OCI-M2 (cell line): ENCODE measurements around the gene RNFT2.
"Not testable (repeated sequence)": the region's sequence is repeated elsewhere in the genome, so short reads cannot be mapped to it uniquely, and the experiment has no call there.

ENCODE experiments used
- DNase-seq: peaks from one replicate; lab custom pipeline; 2025; ENCODE audit not compliant: unreplicated experiment; lab: John Stamatoyannopoulos, UW

RNFT2 gene

GRCh38 chr12:116744766-116745165 is 6.7 kb downstream of the RNFT2 start:
- no peak for DNase-seq

- no peak for DNase-seq
These were observed 7.4 kb downstream of the RNFT2 start for GRCh38 chr12:116745554-116745953.

DNA sequence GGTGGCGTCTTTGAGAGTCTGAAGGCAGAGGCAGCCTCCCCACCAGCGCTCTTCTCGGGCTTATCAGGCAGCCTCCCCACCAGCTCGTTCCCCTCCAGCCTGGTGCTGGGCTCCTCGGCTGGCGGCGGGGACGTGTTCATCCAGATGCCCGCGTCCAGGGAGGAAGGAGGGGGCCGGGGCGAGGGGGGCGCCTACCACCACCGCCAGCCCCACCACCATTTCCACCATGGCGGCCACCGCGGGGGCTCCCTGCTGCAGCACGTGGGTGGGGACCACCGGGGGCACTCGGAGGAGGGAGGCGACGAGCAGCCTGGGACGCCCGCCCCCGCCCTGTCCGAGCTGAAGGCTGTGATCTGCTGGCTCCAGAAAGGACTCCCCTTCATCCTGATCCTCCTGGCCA is 11.8 kb downstream of the RNFT2 start:
- DNase-seq = no peak

DNA sequence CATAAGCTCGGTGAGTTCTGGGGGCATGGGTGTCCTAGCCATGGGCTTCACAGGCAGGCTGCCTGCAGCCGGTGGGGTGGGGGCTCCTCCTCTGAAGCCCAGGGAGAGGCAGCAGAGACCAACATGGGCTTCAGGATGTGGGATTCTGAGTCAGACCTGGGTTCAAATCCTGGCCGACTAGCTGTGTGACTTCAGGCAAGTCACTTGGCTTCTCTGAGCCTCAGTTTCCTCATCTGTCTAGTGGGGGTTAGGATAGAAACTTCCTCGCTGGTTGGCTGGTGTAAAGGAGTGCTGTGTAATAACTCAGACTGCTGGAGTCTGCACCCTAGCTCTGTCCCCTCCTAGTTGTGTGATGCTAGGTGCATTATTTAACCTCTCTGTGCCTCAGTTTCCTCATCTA is 12.2 kb downstream of the RNFT2 start:
- DNase-seq = no peak

GRCh38 chr12:116754097-116754496 is 16.0 kb downstream of the RNFT2 start:
- DNase-seq = not testable (repeated sequence)

DNA sequence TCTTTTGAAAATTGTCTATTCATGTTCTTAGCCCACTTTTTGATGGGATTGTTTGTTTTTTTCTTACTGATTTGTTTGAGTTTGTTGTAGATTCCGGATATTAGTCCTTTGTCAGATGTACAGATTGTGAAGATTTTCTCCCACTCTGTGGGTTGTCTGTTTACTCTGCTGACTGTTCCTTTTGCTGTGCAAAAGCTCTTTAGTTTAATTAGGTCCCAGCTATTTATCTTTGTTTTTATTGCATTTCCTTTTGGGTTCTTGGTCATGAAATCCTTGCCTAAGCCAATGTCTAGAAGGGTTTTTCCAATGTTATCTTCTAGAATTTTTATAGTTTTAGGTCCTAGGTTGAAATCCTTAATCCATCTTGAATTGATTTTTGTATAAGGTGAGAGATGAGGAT is 16.7 kb downstream of the RNFT2 start:
- DNase-seq = not testable (repeated sequence)

DNA sequence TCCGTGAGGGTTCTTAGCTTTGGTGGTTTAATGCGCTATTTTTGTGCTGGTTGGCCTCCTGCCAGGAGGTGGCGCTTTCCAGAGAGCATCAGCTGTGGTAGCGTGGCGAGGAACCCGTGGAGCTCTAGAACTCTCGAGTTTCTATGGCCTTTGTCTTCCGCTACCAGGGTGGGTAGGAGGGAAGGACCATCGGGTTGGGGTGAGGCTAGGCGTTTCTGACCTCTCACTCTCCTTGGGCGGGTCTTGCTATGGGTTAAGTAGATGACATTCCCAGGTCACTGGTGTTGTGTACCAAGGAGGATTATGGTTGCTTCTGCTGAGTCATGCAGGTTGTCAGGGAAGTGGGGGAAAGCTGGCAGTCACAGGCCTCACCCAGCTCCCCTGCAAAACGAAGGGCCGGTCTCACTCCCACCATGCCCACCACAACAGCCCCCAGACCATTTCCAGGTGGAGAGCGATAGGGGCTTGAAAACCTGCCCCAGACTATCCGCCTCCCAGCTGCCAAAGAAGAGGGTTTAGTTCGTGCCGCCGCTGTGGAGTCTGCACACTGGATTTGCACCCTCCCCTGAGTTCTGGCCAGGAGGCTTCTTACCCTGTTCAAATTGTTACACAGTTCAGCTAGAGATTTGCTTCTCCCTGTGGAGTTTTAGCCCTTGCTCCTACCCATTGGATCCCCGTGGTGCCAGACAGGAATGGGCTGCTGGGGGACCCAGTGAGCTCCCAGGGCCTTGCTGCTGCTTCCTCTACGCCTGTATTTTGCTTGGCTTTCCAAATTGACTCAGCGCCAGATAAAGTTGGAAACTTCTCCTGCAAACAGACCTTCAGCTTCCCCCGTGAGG is 21.9 kb downstream of the RNFT2 start:
- DNase-seq = no peak

DNA sequence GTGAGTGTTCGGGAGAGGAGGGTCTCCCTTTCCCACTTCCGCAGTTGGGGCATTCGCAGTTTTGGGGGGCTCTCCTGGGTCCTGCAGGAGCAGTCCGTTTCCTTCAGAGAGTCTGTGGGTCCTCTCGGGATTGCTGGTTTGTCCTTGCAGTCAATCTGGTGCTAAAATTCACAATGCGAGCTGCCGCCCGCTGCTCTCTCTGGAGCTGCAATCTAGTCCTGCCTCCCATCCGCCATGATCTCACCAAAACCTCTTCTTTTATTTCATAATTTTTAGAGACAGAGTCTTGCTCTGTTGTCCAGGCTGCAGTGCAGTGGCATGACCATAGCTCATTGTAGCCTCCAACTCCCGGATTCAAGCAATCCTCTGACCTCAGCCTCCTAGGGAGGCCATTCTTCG is 22.5 kb downstream of the RNFT2 start:
- DNase-seq = no peak

DNA sequence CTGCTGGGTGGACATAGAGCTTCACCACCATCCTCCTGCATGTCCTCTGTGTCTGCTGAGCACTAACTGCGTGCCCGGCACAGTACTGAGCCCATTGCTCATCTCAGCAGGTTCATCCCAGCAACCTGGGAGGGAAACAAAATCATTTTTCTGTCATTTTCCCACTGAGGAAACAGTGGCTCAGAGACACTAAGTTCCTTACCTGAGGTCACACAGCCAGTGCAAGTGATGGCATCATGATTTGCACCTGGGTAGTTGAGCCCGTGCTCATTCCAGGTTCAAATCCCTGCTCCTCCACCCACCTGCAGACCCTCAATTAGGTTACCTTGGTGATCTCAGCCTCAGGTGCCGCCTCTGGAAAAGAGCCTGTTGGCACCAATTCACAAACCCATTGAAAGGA is 23.4 kb downstream of the RNFT2 start:
- no peak for DNase-seq

GRCh38 chr12:116765271-116765670 is 27.2 kb downstream of the RNFT2 start:
- DNase-seq = no peak

DNA sequence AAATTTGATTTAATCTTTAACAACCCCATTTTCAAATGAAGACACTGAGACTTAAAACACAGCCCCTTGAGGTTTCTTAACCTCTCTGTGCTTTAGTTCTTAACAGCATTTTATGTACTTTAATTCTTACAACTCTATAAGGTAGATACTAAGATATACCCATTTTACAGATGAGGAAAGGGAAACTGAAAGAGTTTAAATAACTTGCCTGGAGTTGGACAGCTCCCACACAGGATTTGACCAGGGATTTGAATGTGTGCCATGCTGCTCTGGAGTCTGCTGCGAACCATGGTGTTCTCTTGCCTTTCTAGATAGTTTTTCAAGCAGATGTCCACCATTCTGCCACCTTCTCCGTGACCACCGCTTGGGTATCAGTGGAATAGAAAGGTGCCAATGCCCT is 28.2 kb downstream of the RNFT2 start:
- no peak for DNase-seq

DNA sequence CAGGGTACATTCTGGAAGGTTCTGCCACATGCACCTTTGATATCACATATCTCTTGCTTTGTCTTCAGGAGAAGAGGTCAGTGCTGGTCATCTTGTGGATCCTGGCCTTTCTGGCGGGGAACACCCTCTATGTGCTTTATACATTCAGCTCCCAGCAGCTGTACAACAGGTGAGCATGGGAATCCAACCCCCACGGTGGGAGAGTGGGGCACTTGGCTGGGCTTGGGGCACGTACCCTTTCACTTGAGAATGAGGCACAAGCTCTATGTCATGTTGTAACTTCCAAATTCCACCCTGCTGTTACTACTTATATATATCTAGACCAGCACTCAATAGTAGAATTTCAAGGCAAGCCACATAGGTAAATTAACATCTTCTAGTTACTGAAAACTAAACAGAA is 28.6 kb downstream of the RNFT2 start:
- no peak for DNase-seq

DNA sequence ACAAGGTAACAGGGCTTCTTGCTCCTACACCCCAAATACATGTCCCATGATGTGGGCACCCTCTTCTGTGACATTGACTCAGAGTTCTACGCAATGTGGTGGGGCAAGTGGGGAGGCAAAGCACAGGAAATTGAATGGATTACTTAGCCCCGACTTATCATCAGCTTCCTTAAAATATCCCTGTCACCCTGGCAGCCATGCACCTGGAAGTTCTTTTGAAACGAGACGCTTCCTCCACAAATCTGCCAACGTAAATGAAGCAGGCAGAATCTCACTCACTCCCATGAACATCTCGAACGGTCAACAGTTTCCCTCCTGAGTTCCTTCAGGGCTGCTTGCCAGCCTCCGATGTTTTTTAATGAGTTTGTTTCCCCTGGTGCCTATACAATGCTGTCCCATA is 33.5 kb downstream of the RNFT2 start:
- DNase-seq = no peak

- no peak for DNase-seq
These were observed 35.2 kb downstream of the RNFT2 start for GRCh38 chr12:116773276-116773731.

DNA sequence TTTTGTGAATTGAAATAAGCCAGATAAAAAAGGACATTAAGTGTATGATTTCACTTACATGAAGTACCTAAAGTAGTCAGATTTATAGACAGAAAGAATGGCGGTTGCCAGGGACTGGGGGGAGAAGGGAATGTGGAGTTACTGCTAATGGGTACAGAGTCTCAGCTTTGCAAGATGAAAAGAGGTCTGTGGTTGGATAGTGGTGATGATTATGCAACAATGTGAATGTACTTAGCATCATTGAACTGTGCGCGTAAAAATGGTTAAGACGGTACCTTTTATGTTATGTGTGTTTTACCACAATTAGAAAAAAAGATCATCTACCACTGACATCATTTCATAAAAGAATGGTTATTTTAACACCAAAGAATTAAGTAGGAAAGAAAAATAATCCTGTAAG is 35.9 kb downstream of the RNFT2 start:
- DNase-seq = no peak

DNA sequence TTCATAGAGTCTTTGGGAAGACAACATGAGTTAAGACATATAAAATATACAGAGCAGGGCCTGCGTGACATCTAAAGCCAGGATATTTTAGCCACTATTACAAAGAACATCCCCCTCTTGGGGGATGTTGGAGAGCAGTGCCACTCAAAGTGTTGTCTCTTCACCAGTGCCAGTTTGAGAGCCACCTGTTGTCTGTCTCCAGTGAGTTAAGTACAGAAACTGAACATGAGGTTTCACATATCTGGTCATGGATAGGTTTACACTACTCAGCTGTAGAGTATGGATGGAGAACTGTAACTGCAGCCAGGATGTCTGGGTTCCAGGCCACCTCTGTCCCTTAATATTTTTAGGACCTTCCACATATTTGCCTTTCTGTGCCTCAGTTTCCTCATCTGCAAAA is 39.1 kb downstream of the RNFT2 start:
- DNase-seq = no peak

DNA sequence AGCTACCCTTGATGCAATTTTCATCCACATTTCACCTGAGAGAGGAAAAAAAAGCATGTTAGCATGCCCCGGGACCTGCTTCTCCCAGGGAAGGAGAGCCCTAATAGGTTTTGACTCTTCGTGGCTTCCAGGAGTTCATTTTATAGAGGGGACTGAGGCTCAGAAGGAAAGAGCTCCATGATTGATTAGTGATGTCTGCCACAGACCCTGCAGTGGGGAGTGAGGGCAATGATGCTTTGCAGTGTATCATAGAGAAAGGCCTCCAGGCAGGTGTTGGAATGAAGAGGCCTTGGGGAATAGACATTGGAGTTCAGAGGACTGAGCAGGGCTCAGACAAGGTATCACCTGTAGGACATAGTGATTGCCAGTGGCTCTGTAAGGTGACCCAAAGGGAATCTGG is 41.5 kb downstream of the RNFT2 start:
- no peak for DNase-seq

- DNase-seq = no peak
These were observed 42.8 kb downstream of the RNFT2 start for GRCh38 chr12:116780942-116781341.

- no peak for DNase-seq
These were observed 45.6 kb downstream of the RNFT2 start for GRCh38 chr12:116783525-116784237.

DNA sequence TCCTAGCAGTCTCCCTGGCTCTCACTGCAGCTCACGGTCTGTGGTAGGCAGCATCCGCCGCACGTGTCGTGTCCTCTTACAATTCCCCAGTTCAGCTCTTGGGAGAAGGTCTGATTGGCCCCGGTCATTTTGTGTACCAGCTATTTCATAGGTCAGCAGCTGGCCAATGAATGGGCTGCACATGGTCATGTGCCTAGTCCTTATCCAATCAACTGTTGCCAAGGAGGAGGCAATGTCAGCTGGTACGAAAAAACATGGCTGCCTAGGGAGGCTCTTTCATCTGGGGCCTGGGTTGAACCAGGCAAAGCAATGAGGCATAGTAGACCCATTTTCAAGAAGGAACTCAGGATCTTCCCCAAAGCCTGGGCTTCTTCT is 46.1 kb downstream of the RNFT2 start:
- DNase-seq = no peak

- DNase-seq = not testable (repeated sequence)
These were observed 51.4 kb downstream of the RNFT2 start for GRCh38 chr12:116789562-116789961.

GRCh38 chr12:116790066-116790465 is 52.0 kb downstream of the RNFT2 start:
- no peak for DNase-seq
